Retinal pigment epithelial cell (primary cell): ENCODE data around the gene TCEAL4.

Source experiments
- DNase-seq: peaks from one replicate; pipeline ENCODE4 v3.0.0-alpha.2; 2010; ENCODE audit warnings: low read depth
- H3K4me3 ChIP-seq: 2 replicates; pipeline ENCODE4 v1.5.1; 2011; ENCODE audit warnings: mild to moderate bottlenecking, low read length, control low read depth, moderate library complexity
- TF ChIP-seq, protein P1 (sequence below): conservative IDR thresholded peaks from 2 replicates; pipeline ENCODE4 v1.5.1; 2011; ENCODE audit warnings: low read depth, low read length, control low read depth, inconsistent platforms

TCEAL4 gene

DNA sequence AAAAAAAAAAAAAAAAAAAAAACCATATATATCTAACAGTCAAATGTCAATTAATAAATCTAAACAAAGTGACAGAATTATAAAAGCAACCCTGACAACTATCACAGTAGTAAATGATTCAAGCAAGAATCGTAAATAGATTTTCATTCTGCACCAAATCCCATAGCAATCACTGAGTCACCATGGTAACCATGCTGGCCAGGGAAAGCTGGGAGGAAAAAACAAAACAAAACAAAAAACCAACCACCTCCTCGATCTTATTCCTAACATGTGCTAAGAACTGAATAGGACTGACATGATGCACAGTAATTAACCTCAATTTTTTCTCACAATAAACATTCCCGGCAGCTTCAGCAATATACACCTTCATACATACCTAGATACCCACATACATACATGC, 35.4 kb upstream of the TCEAL4 start:
- TF ChIP-seq, protein P1, sequence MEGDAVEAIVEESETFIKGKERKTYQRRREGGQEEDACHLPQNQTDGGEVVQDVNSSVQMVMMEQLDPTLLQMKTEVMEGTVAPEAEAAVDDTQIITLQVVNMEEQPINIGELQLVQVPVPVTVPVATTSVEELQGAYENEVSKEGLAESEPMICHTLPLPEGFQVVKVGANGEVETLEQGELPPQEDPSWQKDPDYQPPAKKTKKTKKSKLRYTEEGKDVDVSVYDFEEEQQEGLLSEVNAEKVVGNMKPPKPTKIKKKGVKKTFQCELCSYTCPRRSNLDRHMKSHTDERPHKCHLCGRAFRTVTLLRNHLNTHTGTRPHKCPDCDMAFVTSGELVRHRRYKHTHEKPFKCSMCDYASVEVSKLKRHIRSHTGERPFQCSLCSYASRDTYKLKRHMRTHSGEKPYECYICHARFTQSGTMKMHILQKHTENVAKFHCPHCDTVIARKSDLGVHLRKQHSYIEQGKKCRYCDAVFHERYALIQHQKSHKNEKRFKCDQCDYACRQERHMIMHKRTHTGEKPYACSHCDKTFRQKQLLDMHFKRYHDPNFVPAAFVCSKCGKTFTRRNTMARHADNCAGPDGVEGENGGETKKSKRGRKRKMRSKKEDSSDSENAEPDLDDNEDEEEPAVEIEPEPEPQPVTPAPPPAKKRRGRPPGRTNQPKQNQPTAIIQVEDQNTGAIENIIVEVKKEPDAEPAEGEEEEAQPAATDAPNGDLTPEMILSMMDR, result no peak
- no peak overlapping the region for H3K4me3 ChIP-seq
- DNase-seq, result no peak

DNA sequence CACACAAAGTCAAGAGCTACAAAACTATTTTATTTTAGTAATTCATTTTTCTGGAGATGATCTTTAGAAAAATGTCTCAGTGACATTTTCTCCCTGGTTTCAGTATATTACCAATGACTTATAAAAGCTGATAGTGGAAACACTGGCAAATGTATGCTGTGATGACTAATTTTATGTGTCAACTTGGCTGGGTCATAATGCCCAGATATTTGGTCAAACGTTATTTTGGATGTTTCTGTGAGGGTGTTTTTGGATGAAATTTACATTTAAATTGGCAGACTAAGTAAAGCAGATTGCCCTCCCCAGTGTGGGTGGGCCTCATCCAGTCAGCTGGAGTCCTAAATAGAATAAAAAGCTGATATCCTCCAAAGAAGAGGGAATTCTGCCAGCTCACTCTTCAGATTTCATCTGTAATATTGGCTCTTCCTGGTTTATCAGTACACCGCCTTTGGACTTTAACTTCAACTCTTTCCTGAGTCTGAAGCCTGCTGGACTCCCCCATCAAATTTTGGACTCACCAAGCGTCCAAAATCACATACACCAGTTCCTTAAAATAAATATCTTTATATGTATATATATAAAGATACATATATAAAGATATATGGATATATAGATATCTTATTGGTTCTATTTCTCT, 34.8 kb upstream of the TCEAL4 start:
- H3K4me3 ChIP-seq, result no peak overlapping the region
- TF ChIP-seq, protein P1, result no peak
- no peak for DNase-seq

DNA sequence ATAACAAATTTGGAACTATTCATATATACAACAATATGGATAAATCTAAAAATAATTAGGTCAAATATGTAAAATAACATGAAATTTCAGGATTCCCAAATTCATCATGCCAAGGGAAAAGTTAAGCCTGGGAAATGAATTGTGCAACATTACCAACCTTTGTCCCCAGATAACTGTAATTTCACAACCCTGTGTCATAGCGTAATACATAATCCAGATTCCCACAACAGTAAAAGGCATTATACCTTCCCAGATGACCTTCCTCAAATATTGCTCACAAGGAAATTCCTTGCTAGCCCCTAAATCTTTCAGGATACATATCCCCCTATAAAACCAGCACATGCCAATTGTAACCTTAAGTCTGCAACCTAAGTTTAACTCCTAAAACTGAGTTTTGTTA, 33.1 kb upstream of the TCEAL4 start:
- no peak for DNase-seq
- no peak overlapping the region for H3K4me3 ChIP-seq
- TF ChIP-seq, protein P1, result no peak

DNA sequence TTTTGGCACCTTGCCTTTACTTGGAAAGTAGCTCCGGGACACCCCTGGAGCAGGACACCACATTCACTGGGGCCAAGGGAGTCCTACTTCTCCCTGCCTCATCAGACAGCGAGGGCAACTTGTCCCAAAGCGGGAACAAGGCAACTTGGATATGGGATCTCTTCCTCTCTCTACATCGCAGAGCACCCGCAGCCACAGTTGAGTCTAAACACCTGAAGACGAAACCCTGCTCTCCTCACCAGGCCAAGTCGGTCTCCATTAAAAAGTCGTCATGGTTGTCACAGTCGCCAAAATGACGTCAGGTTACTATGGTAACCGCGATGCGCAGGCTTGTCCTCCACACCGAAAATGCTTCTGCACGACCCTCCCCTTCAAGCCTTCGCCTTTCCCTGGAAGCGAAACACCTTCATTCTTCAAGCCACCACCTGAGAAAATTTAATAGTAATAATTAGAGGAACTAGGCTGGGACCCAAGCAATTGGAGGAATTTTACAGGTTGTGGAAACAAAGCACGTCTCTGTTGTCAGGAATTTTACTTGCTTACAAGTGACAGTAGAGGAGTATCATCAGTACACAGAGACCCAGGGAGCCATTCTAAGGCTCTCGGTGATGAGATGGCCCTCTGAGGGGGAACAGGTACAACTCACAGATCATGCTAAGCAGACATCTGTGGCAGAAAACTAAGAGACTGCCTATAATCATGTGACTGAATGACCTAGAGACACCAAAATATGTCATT, 30.5 kb upstream of the TCEAL4 start:
- H3K4me3 ChIP-seq, result peak overlapping the region; percentile 52
- no peak for DNase-seq
- TF ChIP-seq, protein P1, result no peak

DNA sequence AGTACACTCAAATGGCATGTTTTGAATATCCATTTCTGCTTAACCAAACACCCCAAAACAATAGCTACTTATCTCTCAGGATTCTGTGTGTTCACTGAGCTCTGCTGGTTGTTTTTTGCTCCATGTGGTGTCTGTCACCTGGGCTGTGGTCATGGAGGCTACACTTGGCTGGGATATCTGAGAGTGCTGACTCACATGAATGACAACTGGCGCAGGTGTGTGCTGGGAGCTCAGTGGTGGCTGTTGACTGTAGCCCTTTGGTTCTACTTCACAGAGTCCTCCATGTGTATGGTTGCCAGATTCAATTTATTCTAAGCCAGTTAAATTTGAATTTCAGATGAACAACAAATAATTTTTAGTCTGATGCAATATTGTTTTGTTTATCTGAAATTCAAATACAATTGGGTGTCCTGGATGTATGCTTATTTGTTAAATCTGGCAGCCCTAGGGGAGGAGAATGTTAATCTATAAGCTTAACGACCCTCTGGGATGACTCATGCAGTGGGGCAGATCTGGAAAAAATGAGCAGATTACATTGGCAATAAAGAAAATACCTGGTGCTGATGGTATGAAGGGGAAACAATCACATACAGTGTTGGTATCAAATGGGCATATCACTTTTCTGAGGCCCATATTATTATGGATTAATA, 28.2 kb upstream of the TCEAL4 start:
- TF ChIP-seq, protein P1, result no peak
- DNase-seq, result no peak
- no peak overlapping the region for H3K4me3 ChIP-seq

DNA sequence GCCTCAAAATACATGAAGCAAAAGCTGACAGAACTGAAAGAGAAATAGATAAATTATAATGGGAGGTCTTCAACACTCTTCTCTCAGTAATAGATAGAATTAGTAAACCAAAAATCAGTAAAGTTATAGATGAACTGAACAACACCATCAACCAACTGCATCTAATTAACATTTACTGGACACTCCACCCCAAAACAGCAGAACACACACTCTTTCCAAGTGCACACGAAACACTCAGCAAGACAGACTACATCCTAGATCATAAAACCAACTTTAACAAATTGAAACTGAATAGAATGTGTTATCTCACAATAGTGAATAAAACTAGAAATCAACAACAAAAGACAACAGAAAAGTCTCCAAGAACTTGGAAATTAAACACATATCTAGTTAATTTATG, 25.1 kb upstream of the TCEAL4 start:
- no peak for DNase-seq
- TF ChIP-seq, protein P1, result no peak
- H3K4me3 ChIP-seq, result no peak overlapping the region
